Retinal pigment epithelial cell (primary cell): Measurements from ENCODE around the gene SUSD6.

ENCODE experiments used
- DNase-seq: peaks from one replicate; pipeline ENCODE4 v3.0.0-alpha.2; 2010; ENCODE audit warnings: low read depth
- H3K4me3 ChIP-seq: 2 replicates; pipeline ENCODE4 v1.5.1; 2011; ENCODE audit warnings: mild to moderate bottlenecking, low read length, control low read depth, moderate library complexity
- TF ChIP-seq, protein P1 (sequence below): conservative IDR thresholded peaks from 2 replicates; pipeline ENCODE4 v1.5.1; 2011; ENCODE audit warnings: low read depth, low read length, control low read depth, inconsistent platforms

The SUSD6 gene

DNA sequence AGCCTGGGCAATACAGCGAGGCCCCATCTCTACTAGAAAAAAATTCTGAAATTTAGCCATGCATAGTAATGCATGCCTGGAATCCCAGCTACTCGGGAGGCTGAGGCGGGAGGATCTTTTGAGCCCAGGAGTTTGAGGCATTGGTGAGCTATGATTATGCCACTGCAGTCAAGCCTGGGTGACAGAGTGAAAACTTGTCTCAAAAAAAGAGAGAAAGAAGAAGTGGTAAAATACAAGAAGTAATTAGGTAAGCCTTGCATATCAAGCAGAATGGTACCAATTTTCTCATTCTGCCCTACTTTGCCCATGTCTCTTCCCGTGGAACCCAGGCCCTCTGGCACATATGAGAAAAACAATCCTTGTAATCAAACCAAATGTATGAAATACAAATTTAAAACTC is 70.7 kb downstream of the SUSD6 start:
- DNase-seq = no peak
- TF ChIP-seq, protein P1, sequence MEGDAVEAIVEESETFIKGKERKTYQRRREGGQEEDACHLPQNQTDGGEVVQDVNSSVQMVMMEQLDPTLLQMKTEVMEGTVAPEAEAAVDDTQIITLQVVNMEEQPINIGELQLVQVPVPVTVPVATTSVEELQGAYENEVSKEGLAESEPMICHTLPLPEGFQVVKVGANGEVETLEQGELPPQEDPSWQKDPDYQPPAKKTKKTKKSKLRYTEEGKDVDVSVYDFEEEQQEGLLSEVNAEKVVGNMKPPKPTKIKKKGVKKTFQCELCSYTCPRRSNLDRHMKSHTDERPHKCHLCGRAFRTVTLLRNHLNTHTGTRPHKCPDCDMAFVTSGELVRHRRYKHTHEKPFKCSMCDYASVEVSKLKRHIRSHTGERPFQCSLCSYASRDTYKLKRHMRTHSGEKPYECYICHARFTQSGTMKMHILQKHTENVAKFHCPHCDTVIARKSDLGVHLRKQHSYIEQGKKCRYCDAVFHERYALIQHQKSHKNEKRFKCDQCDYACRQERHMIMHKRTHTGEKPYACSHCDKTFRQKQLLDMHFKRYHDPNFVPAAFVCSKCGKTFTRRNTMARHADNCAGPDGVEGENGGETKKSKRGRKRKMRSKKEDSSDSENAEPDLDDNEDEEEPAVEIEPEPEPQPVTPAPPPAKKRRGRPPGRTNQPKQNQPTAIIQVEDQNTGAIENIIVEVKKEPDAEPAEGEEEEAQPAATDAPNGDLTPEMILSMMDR = no peak
- no peak overlapping the region for H3K4me3 ChIP-seq

DNA sequence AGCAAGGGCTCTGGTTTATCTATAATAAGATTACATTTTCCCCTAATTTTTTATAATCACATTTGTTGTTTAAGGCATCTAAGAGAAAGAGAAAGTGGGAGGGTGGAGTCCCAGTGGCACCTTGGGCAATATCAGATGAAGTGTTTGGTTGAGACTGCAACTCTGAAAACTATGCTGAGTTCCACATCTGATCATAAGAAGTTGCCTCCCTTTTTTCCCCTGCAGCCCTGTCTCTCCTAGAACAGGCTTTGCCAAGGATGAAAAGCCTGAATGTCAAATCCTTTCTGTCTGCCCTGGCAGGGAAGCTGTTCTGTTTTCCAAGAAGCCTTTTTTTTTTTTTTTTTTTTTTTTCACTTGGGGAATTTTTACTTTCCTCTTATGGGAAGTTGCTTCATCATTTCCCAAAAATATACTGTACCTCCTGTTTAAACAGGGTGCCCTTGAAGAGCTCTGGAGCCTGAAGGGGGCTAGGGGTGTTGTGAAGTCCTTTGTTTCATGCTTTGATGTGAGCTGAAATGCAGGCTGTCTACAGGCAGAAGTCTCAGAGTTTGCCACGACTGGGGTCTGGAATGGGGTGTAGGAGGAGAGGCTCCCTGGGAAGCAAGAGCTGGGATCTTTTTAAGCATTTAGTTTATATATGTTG is 71.3 kb downstream of the SUSD6 start:
- no peak overlapping the region for H3K4me3 ChIP-seq
- TF ChIP-seq, protein P1 = no peak
- DNase-seq = no peak

DNA sequence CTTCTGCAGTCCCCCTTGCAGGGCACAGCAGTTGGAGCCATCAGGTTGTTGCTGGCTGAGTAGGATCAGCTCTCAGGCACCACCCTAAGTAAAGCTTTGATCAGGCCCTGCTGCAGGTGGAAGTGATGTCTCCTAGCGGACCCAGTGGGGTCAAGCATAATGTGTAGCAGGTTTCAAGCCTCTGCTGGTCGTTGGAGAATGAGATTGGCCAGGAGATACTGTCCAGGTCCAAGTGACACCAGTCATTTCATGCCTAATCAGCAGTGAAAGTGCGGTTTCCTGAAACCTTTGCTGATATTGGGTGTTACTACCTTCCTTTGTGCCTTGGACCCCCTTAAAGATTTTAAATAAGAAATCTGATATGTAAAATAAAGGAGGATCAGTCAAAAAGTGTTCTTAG is 72.6 kb downstream of the SUSD6 start:
- H3K4me3 ChIP-seq = no peak overlapping the region
- TF ChIP-seq, protein P1 = no peak
- DNase-seq = no peak

DNA sequence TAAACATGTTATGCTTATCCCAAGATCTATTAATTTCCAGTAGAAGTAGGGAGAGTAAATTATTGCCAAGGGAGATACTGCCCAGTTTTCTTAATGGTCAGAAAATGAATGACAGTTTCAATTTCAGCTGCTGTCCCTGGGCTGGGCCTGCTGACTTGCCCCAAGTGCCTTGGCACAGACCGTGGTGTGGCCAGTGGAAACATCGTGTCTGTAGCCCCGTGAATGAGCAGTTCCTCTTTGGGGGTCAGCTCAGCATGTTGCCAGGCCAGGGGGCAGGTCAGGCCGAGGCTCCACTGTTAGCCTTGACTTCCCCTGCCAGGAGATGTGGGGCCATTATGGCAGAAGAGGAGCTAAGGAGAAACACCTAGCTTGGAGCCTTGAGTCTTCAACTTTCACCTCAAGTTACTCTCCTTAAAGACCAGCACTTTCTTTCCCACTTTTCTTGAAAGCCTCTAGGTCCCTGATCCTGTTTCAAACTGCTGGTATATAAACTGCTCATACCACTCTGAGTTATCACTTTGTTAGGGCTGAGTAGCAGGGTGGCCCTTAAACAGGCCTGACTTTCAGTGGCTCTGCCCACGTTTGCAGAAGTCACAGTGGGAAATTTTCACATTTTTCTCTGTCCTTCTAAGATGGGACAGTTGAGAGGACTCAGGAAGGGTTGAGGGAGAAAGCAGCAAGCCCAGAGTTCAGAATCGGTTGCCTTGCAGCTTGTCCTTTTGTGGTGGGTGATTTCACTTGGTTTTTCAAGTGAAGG is 73.2 kb downstream of the SUSD6 start:
- TF ChIP-seq, protein P1 = no peak
- no peak for DNase-seq
- H3K4me3 ChIP-seq = no peak overlapping the region

DNA sequence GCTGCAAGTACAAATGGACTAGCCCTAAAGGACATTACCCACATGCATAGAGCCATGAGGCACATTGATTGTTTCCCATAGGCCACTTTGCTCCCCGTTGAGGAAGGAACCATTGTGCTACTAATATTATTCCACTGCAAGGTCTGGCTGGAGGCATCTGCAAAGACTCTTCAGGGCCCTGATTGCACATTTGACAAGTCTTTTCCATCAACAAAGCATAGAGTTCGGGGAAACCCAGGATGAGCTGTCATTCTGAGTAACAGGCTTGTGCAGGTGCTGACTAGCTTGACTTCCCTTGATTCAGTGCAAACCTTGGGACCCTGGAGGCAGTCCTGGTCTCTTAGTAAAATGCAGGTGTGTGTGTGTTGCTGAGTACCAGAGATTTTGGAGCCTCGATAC is 73.8 kb downstream of the SUSD6 start:
- no peak overlapping the region for H3K4me3 ChIP-seq
- TF ChIP-seq, protein P1 = no peak
- DNase-seq = no peak

DNA sequence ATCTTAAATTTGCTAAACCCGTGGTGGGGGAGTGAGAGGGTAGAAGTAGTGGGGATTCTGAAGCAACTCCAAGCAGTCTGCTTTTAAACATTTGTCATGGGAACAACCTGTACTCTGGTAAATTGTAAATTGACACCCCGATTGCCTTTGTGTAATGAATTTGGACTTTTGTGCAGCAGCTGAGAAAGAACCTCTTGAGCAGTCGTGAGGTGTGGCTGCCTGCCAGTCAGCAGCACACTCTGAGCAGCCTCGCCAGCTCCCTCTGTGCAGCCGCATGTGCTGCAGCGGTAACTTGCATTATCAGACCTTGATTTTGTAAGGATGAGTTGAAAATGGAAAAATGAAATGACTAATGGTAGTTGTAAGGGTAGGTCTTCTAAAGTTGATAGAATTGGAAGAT is 74.3 kb downstream of the SUSD6 start:
- H3K4me3 ChIP-seq = no peak overlapping the region
- DNase-seq = no peak

More for the DNA sequence above, 74.3 kb downstream of the SUSD6 start:
- TF ChIP-seq, protein P1 = no peak
